Heart left ventricle (tissue), 16 donors: ENCODE data around the gene WNT7B. TPM values are rescaled to one million over a fixed set of nuclear protein-coding genes. Genes with fewer than 3 reads are reported as not detected.

Experiments used
- ATAC-seq, 4 donors: fragments of 200-7000 bp; cut with Tn5 transposase; one replicate each; pipeline ENCODE4 v1.9.1; 2020 to 2022; ENCODE audit warnings: moderate library complexity in 4 of 4, mild to moderate bottlenecking in 3 of 4, moderate number of reproducible peaks in 1 of 4
- DNase-seq, 5 donors: peaks; one replicate each; pipeline ENCODE4 v3.0.0-alpha.2; 2020
- H3K27ac ChIP-seq, 12 donors: fragments of 200-600 bp; sonication (generic) in 4 of 12; one replicate each; pipeline versions ENCODE4 v1.5.0 to v1.8.0; 2016 to 2022; ENCODE audit warnings: mild to moderate bottlenecking in 2 of 12
- H3K27me3 ChIP-seq, 9 donors: fragments of 200-600 bp; sonication (generic) in 2 of 9; one replicate each; pipeline versions ENCODE4 v1.5.1 to v1.8.0; 2016 to 2022; ENCODE audit warnings: mild to moderate bottlenecking in 3 of 9
- H3K36me3 ChIP-seq, 9 donors: fragments of 200-600 bp; sonication (generic) in 2 of 9; one replicate each; pipeline versions ENCODE4 v1.5.0 to v1.8.0; 2018 to 2022; ENCODE audit warnings: mild to moderate bottlenecking in 2 of 9
- H3K4me1 ChIP-seq, 12 donors: fragments of 200-600 bp; sonication (generic) in 4 of 12; one replicate each; pipeline versions ENCODE4 v1.5.0 to v1.8.0; 2016 to 2022; ENCODE audit warnings: mild to moderate bottlenecking in 3 of 12
- H3K4me3 ChIP-seq, 12 donors: fragments of 200-600 bp; sonication (generic) in 4 of 12; one replicate each; pipeline versions ENCODE4 v1.5.0 to v1.8.0; 2017 to 2022; ENCODE audit warnings: mild to moderate bottlenecking in 9 of 12, moderate library complexity in 4 of 12
- H3K9me3 ChIP-seq, 12 donors: fragments of 200-600 bp; sonication (generic) in 4 of 12; one replicate each; pipeline versions ENCODE4 v1.5.0 to v1.8.0; 2016 to 2022; ENCODE audit warnings: mild to moderate bottlenecking in 1 of 12
- CTCF ChIP-seq, 12 donors: fragments of 200-600 bp; sonication (generic) in 4 of 12; IDR thresholded peaks; one replicate each; pipeline versions ENCODE4 v1.5.0 to v1.8.0; 2018 to 2022; ENCODE audit warnings: antibody characterized with exemption in 12 of 12, mild to moderate bottlenecking in 5 of 12
- POLR2A ChIP-seq, 2 donors: fragments of 450-650 bp; IDR thresholded peaks; one replicate each; pipeline ENCODE4 v1.6.1; 2017; ENCODE audit warnings: antibody characterized with exemption in 2 of 2, mild to moderate bottlenecking in 2 of 2, moderate library complexity in 2 of 2
- WGBS, 4 donors: extraction: QIAGEN DNeasy Blood & Tissue Kit in 2 of 4; methylation state at CpG; one replicate each; pipeline versions ENCODE4 v1.1.5 to v1.1.7; 2013 to 2018; 5-methylcytosine and 5-hydroxymethylcytosine counted together
- intact Hi-C, 10 donors: fragments of 100-400 bp; cut with DNase I; formaldehyde crosslinking; loops; one replicate each; pipeline versions ENCODE4 v1.11.1 to v1.14.2; 2022
- polyA plus RNA-seq, 2 donors: library from polyadenylated mRNA; stranded (reverse); fragments of 200-250 nt; gene quantifications; one replicate each; pipeline ENCODE4 v1.2.3, GENCODE V29; 2013
- total RNA-seq, 9 donors: library from RNA; depleted of rRNA in 2 of 9; stranded (reverse); fragments of >200 nt in 2 of 9; fragmentation: NEBNext Ultra II Directional in 3 of 9; extraction: Animal tissue kit (Norgen Biotek cat#: 25700) in 3 of 9; gene quantifications; one replicate each; pipeline versions ENCODE4 v1.1.0 to v1.2.4, GENCODE V29; 2016 to 2023
- donor health status: ischemic (EF 13 %, LVEDD 7.1; RV severe dilation, severe dysfunction).
- donor health status: healthy with polysubstance abuse.
- donor health status: DM: no; HTN: yes; CAD: no.
- donor health status: DM: no; HTN: no; CAD: no.
- donor health status: ischemic (EF 25% LVEDD 6.9; RV normal size, moderate dysfunction).
- donor health status: ischemic (EF 25% LVEDD 5.7; RV mildly dilated, moderate dysfunction).
- donor health status: healthy.
- donor health status: DM: yes; HTN: yes; CAD: no.
- donor health status: ischemic (EF 35%, LVEDD 5.7; RV mildly dilated, moderate dysfunction).
- donor health status: nonischemic (EF 11% LVEDD 7.7; RV severe dilation, severe dysfunction).
- donor health status: DM: yes; HTN: yes; CAD: no.
- donor health status: PGD.
- donor health status: ischemic (EF 29% LVEDD 5.4; RV normal size, mild dysfunction).
- donor health status: nonischemic (EF 23%, LVEDD 6.1; RV moderate dilation, normal function).

The WNT7B gene
- total and polyA plus RNA-seq, 11 donors: 0.36 TPM; not detected in 10

DNA sequence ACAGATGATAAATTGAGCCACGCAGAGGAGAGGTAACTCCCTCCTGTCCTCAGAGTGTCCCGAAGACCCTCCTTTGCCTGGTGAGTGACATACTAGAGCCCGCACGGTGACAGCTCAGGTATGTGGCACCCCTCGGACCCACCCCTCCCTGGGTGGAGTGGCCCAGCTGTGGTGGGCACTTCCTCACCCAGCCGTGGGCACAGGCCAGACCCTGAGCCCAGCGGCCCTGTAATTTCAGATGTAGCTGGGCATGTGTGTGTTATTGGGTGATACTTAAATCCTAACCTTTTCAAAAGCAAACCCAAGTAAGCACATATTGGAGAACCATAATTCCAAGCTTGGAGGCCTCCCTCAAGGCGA lies 93.2 kb downstream of the WNT7B start:
- no peaks in the 10 kb centered on the region for H3K36me3 ChIP-seq
- WGBS, 4 donors: 88 to 97% (median 91%) methylated on average over 5 to 8 of the region's 8 CpGs
- DNase-seq (peak in 3 of 5 donors; percentile 9 to 37 (median 10)), ATAC-seq (no peak)
- H3K4me1 ChIP-seq: peaks cover 0 to 44% (median 15%) of the 10 kb centered on the region in 12 donors
- intact Hi-C loops: no loop called here
- peaks cover 0 to 49% (median 8%) of the 10 kb centered on the region in 9 donors for H3K27me3 ChIP-seq
- H3K4me3 ChIP-seq: no peak overlapping the region
- TF ChIP-seq CTCF (IDR thresholded peaks at IDR 0.05) (no peak), POLR2A (IDR thresholded peaks at IDR 0.05) (no peak)
- H3K9me3 ChIP-seq: no peaks in the 10 kb centered on the region
- no peak overlapping the region for H3K27ac ChIP-seq

DNA sequence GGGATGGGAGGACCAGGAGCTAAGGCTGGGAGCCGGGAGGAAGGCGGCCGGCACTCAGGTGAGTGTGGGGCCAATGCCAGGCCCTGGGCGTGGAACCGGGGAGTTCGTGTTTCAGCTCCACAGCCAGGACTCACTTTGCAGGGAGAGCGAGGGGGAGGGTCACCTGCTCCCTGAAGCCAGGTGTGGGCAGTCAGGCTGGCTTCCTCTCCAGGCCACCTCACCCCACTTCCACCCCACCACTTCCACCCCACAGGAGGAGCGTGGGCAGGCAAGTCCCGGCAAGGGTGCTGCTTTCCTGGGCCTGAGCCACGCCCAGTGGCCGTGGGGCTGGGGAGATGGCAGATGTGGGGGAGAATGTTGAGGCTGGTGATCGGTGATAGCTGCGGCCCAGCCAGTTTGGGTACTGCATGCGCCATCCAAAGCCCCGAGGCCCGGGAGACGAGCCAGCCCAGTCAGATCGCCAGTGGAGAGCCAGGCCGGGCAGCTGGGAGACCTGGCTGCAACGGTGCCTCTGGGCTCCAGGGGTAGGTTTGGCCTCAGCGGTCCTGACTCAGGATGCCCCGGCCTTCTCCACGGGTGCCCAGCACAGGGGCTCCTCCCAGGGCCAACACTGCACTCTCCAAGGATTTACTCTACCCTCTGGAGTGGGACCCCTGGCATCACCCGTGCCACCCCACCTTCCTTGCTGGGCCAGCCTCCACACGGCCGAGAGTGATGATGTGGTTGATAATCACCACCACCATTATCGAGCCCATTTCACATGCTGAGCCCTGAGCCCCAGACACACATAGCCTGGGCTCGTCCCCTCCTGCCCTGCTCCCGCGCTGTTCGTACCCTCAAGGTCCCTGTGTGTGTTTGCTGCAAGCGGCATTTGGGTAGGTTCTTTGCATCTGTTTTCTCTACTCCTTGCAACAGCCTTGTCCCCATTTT lies 93.8 kb downstream of the WNT7B start:
- no peak for TF ChIP-seq POLR2A (IDR thresholded peaks at IDR 0.05)
- TF ChIP-seq CTCF (IDR thresholded peaks at IDR 0.05): no peak
- ATAC-seq (no peak), DNase-seq (peak in 3 of 5 donors; percentile 4 to 42 (median 26))

GRCh38 chr22:45881524-45881875 lies 95.5 kb downstream of the WNT7B start:
- peaks cover 0 to 59% (median 5%) of the 10 kb centered on the region in 9 donors for H3K27me3 ChIP-seq
- no peaks in the 10 kb centered on the region for H3K9me3 ChIP-seq
- peaks cover 0 to 60% (median 20%) of the 10 kb centered on the region in 12 donors for H3K4me1 ChIP-seq
- H3K4me3 ChIP-seq: no peak overlapping the region
- ATAC-seq (no peak), DNase-seq (no peak)
- WGBS, 4 donors: 61 to 84% (median 79%) methylated on average over 6 to 8 of the region's 8 CpGs
- TF ChIP-seq CTCF (IDR thresholded peaks at IDR 0.05) (no peak), POLR2A (IDR thresholded peaks at IDR 0.05) (no peak)
- no peak overlapping the region for H3K27ac ChIP-seq
- intact Hi-C loops: no loop called here
- H3K36me3 ChIP-seq: no peaks in the 10 kb centered on the region

More for the DNA sequence above, 93.8 kb downstream of the WNT7B start:
- 85 to 88% (median 87%) methylated on average over 20 to 32 of the region's 32 CpGs for WGBS, 4 donors
- Histone ChIP-seq H3K27ac (no peak overlapping the region), H3K27me3 (peaks cover 0 to 54% (median 5%) of the 10 kb centered on the region in 9 donors), H3K36me3 (no peaks in the 10 kb centered on the region), H3K4me1 (peaks cover 0 to 51% (median 18%) of the 10 kb centered on the region in 12 donors), H3K4me3 (no peak overlapping the region), H3K9me3 (no peaks in the 10 kb centered on the region)
- intact Hi-C loops: no loop called here

DNA sequence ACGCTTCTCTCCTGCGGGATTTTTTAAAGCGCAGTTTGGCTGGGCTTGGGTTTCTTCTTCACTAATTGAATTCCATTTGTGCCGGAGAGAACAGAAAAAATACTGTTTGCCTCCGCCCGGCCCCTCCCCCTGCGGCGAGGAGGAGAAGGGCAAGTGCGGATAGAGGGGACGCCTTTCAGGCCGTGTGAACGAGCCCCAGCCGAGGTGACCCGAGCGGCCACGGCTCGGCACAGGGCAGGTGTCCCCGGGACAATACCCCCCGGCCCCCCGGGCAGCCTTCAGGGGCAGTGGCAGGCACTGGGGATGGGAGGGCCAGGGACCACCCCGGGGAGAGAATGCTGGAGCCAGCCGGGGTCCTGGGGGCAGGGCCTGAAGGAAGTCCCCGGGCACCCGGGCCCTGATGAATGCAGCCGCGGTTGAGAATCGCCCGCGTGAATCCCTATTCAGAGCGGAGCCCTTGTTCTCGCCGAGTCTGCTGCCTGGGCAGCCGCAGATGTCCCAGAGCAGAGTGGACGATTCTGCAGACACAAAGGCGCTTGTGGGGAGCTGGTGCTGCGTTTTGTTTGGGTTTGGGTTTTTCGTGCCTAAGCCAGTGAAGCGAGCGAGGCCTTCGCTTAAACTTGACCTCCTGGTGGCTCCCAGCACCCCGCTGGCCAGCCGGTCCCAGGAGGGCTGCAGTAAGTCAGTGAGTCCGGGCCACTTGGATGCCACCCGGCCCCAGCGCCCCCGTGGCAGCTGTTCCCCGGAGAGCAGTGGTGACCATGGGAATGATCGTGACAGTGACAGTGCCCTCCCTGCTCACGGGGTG lies 96.0 kb downstream of the WNT7B start:
- Histone ChIP-seq H3K4me1 (peaks cover 0 to 57% (median 20%) of the 10 kb centered on the region in 12 donors), H3K9me3 (no peaks in the 10 kb centered on the region), H3K4me3 (peak overlapping the region in 2 of 12 donors; percentile 19 to 28), H3K27ac (no peak overlapping the region), H3K27me3 (peaks cover 0 to 58% (median 5%) of the 10 kb centered on the region in 9 donors), H3K36me3 (no peaks in the 10 kb centered on the region)
- intact Hi-C loops: no loop called here
- no peak for TF ChIP-seq CTCF (IDR thresholded peaks at IDR 0.05)
- TF ChIP-seq POLR2A (IDR thresholded peaks at IDR 0.05): no peak
- 30 to 52% (median 38%) methylated on average over 31 to 49 of the region's 49 CpGs for WGBS, 4 donors
- DNase-seq: peak in 3 of 5 donors; percentile 8 to 54 (median 23)
- no peak for ATAC-seq
